ENCODE measurements around the gene HPCAL1. TPM values are rescaled to one million over a fixed set of nuclear protein-coding genes. Genes with fewer than 3 reads are reported as not detected.

Gene HPCAL1
- total RNA-seq, 1 experiment from 2014 or later, result 280 TPM

DNA sequence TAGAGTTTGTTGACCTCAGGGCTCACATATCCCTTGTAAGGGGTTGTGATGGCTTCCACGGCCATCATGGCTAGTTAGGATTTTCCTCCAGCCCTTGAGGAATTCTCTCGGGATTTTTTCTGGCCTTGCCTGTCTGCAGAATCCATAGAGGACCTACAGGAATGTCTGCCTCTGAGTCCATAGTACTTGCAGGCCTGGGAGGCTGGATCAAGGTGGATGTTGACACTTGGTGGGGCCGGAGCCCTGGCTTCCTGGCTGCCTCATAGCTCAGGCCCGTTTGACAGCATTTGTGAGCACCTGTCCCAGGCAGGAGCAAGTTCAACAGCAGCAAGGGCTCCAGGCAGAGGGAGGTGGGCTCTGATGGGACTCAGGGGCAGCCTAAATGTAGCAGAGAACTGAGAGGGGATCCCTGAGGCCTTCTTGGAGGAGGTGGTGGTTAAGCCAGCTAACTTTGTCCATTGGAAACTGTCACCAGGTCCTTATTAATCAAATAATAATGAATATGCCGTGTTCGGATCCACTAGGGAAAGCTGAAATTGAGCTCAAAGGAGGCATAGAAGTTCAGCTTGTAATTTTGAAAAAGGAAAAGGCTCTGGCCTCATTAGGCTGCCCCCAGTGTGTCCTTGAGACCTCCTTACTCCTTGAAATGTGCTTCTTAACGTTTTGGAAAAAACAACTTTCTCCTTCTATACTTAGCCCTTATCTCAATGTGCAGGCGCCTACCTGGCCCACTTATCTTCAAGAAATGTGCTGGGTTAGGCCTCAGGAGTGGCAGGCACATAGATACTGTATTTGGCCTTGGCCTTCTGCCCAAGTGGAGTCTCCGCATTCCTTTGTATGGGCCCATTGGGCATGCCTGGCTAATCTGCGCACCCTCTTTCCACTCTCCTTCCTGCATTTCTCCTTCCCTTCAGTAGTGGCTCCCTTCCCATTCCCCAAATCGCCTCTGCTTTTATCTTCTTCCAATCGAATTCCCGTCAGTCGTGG lies 66.9 kb downstream of the HPCAL1 start:
- no peak for DNase-seq (ENCODE audit: low read depth)

DNA sequence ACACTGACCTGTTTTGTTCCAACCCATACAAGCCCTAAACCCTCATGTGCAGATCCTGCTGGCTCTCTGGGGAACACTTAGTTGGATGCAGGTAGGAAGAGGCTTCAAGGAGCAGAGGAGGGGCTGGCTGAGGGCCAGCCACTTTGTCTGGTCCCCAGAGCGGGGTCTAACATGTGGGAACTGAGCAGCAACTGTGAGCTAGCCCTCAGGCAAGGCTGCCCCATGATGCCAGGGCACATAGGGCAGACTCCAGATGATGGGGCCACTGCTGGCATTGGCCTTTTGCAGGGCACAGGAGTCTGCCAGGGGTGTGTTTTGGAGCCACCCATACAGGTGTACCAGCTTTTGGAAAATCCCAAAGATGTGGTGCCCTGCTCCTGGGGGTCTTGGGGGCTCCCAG lies 67.7 kb downstream of the HPCAL1 start:
- DNase-seq (ENCODE audit: low read depth), result no peak

DNA sequence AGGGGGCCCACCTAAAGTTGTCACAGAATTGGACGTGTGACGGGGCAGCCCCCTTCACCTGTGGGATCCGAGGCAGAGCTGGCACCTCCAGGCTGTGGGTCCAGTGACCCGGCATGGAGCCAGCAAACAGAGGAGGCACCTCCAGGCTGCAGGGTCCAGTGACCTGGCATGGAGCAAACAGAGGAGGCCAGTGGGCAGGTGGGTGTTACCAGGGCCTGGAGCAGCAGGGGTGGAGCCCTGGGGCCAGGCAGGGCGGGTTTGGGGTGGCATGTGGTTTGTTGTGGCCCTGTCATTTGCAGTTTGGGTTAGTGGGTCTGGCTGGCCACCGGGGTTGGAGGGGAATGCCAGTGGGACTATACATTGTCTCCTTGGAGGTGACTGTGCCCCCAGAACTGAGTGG lies 68.2 kb downstream of the HPCAL1 start:
- no peak for DNase-seq (ENCODE audit: low read depth)

DNA sequence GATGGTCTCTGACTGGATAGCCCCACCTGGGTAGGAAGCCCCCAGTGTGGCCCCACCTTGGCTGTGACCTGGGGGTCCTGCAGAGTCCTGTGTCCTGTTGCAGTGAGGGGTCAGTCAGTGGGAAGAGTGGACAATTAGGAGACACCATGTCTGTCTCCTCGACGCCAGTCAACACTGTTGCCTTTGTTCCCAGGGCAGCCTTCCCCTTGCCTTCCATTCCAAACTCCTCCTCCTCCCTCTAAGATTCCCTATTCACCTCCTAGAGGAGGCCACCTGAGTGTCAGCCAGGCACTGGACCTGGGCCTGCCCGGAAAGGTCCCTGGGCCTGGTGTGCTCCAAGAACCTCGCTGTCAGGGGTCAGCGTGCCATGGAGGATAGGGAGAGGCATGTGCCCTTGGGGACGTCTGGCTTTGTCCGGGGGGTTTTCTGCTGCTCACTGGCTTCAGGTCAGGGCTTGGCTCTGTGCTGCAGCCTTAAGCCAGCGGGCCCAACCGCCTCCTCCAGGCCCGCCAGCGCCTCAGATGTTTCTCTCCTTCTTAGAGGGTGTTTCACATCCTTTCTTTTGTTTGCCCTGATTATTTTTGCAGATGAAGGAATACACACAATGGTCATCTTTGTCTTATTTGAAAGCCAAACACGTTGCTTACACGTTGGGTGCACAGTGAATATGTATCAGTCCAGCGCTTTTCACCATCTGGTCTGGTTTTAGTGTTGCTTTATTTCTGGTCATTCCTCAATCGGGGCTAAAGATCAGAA lies 68.9 kb downstream of the HPCAL1 start:
- no peak for DNase-seq (ENCODE audit: low read depth)

DNA sequence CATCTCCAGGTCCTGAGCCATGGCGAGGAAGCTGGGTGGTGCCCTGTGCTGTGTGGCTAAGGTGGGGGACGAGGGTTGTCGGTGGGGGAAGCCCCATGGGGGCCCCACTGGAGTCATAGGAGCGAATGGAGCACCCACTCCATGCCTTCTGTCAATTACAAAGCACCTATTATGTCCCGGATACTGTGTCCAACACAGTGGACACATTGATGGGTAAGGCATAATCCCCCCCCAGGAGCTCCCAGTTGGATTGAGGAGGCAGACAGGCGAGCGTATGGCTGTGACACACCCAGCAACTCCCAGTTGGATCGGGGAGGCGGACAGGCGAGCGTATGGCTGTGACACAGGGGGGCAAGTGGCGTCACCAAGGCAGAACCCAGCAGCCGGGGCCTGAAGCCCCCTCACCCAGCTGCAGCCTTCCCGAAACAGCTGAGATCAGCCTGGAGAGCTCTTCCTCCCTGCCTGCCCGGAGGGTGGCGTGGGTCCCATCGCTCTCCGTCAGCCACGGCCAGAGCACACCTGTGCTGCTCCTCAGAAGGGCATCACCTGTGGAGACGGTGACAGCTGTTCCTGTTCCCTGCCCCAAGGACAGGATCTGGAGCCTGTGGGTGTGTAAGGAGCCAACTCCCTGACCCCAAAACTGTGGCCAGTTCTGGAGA lies 69.6 kb downstream of the HPCAL1 start:
- no peak for DNase-seq (ENCODE audit: low read depth)

DNA sequence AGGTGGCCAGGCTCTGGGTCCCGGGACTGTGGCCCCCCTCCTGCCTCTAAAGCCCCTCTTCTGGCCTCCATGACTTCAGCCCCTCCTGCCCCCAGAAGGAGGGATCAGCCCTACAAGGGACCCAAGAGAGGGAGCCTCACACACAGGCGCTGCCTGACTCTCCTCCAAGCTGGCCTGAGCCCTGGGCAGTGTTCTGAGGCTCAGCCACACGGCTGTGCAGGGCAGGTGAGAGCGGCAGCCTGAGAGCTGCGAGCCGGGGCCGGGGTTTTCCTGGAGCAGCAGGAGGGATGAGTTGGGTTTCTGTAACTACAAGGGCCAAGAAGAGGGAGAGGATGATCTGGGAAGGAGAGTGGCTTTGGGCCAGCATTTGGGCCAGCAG lies 70.1 kb downstream of the HPCAL1 start:
- DNase-seq (ENCODE audit: low read depth), result no peak

DNA sequence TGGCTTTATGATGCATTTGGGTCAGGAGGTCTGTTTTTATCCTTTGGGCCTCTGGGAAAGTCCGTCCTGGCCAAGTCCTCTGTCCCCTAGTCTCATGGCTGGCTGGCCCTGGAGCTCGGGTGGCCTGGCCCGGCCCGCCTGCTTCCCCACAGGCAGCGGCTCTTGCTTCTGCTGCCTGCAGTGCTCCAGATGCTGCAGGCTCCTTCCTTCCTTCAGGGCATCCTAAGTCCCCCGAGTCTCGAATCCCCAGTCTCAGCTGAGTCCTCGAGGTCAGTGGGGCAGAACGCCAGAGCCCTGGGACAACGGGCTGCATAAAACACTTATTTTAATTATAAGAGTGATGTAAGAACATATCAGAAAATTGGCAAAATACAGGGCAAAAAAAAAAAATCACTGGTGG lies 71.2 kb downstream of the HPCAL1 start:
- no peak for DNase-seq (ENCODE audit: low read depth)

DNA sequence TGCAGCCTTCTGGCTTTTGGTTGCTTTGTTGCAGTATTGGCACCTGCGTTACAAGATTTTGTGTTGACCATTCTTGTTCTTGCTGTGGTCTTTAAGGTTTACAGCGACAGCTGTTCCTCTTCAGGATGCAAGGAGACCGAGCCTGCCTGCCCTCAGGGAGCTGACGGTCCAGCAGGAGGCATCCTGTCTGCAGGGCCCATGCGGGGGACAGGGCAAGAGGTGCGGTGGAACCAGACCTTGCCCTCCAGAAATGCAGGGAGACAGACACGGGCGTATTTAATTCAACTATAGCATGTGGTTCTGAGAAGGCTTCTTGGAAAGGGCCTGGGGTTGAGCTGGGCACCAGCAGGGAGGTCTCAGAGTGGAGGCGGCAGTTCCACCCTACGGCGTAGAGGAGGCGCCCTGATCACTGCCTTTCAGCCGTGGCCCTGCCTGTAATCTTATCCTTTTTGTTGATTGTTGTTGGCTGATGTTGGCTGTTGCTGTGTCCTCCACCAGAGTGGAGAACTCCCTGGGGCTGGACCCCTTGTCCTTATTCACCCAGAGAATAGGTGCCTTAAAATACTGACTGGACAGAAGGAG lies 71.7 kb downstream of the HPCAL1 start:
- no peak for DNase-seq (ENCODE audit: low read depth)

DNA sequence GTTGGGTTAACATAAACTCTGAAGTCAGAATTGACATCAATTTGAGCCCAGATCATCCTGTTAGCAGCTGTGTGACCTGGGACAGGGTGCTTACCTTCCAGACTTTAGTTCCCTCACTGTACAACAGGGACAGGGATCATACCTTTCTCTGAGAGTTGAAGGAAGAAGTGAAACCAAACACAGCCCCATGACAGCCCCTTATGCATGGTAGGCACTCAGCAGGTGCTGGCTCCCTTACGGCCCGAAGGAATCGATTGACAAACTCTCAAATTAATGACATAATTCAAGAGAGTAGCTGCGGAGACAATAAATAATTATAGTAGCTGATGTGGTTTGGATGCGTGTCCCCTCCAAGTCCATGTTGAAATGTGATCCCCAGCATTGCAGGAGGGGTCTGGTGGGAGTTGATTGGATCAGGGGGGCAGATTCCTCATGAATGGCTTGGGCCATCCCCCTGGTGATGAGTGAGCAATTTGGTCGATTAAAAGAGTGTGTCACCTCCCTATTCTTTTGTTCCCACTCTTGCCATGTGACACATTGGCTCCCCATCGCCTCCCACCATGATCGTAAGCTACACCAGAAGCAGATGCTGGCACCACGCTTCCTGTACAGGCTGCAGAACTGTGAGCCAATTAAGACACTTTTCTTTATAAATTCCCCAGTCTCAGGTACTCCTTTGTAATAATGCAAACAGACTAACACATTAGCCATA lies 73.0 kb downstream of the HPCAL1 start:
- DNase-seq (ENCODE audit: low read depth), result no peak

DNA sequence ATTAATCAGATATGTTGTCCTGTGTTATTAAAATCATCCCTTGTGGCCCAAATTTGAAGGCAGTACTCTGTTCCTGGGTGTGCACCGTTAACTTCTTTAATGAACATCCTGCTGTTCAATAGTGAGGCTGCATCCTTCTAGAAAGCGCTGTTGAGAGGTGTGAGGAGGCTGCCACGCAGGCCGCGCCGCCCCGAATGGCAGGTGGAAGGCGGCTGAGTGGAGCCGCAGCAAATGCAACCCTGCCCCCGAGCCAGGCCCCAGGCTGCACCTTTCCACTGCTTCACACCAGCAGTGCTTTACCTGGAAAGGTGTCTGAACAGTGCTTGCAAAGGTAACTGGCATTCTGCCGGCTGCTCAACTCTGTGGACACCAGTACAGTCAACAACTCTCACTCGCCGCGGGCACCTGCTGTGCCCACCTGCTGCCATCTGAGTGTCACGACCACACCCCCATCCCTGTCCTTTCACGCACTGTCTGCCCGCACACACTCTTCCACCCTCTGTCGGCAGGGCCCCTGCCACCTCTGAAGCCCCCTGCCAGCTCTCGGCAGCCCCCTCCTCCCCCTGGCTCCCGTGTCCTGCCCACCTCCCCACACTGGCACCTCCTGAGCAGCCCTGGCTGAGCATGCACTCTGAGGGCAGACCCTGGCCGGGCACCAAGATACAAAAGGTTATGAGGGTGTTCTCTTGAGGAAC lies 74.5 kb downstream of the HPCAL1 start:
- DNase-seq (ENCODE audit: low read depth), result no peak

DNA sequence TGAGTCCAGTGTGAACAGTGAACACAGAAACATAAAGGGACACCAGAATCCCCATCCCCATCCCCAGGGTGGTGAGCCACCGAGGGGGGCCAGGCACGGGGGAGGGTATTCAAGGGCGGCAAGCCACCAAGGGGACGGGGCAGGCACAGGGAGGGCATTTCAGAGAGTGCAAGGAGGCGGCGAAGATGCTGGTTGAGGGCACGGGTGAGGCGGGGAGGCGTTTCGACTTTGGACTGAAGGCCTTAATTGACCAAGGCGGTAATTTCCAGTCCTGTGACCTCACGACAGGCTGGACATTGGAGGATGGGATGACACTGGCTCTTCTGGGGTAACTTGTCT lies 75.0 kb downstream of the HPCAL1 start:
- DNase-seq (ENCODE audit: low read depth), result no peak

DNA sequence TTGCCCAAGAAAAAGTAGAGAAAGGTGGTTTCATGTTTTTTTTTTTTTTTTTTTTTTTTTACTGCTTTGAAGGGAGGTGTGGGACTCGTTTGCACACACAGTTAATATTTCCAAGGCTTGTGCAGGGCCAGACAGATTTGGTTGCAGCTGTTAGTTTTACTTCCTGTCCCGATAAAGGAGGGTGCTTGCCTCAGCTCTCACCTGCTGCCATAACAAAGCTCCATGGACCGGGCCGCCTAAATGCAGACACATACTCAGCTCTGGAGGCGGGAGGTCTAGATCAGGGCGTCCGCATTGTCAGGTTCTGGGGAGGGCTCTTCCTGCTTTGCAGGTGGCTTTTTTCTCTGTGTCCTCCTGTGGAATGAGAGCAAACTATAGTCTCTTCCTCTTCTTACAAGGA lies 75.5 kb downstream of the HPCAL1 start:
- no peak for DNase-seq (ENCODE audit: low read depth)

DNA sequence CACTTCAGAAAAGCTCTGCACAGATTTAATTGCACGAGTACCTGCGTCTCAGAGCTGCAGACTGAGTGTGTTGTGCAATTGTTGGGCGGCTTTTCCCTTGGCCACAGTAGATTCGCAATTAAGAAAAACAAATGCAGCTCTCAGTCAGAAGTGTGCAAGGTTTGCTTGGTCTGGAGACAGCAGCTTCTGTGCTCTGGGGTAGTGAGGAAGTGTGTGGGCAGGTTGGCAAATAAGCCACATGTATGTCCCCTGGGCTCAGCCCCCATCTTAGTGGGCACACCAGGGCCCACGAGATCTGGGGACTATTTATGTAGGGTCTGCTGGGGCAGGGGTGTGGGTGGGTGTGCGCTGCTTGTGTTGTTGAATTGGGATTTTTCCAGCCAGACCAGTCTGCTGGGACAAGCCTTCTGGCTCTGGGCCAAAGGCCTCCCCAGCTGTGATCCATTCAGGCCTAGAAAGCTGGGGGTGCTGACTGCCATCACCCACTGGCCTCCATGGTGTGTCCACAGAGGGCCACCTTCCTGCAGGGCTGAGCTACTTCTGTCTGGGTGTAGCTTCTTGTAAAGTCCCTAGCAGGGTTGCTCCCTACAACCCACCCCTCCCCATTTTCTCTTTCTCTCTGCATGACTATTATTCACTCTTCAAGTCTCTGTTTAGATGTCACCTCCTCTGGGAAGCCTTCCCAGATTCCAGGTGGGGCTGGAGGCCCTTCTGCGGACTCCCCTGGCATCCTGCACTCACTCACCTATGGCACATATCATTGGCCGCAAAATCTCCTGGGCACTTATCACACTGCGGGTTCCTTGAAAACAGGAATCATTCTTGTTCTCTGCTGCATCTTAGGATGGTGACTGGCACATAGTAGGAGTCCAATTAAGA lies 77.6 kb downstream of the HPCAL1 start:
- no peak for DNase-seq (ENCODE audit: low read depth)

DNA sequence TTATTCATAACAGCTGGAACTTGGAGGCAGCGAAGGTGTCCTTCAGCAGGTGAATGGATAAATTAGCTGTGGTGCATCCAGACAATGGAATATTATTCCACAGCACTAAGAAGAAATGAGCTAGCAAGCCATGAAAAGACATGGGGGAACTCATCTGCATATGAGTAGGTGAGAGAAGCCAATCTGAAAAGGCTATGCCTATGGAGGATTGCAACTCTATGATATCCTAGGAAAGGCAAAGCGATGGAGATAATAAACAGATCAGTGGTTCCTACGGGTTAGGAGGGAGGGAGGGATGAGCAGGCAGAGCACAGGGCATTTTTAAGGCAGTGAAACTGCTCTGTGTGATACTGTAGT lies 79.3 kb downstream of the HPCAL1 start:
- no peak for DNase-seq (ENCODE audit: low read depth)

DNA sequence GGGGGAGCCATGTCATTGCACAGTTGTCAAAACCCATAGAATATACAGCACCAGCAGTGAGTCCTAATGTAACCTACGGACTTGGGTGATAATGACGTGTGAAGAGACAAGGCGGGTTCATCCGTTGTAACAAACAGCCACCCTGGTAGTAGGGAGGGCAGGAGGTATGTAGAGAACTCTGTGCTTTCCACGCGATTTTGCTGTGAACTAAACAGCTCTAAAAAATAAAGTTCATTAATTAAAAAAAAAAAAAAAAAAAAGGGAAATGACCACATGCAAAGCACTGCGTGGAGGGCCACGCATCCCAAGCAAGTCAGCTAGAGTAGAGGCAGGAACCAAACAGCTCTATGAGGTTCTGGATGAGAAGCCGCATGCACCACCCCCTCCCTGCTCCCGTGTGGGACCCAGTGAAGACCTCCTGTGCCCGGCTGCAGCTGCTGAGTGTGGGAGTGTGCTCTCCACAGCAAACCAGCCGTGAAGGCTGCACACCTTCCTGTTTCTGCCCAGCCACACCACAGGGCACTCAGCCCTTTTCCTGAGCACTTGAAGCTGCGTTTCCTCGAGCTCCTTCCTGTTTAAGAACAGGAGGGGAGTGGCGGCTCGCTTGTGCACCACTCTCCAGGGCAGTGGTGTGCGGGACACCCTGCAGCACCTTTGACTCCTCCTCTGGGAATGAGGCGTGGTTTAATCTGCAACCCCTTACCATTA lies 79.8 kb downstream of the HPCAL1 start:
- no peak for DNase-seq (ENCODE audit: low read depth)

DNA sequence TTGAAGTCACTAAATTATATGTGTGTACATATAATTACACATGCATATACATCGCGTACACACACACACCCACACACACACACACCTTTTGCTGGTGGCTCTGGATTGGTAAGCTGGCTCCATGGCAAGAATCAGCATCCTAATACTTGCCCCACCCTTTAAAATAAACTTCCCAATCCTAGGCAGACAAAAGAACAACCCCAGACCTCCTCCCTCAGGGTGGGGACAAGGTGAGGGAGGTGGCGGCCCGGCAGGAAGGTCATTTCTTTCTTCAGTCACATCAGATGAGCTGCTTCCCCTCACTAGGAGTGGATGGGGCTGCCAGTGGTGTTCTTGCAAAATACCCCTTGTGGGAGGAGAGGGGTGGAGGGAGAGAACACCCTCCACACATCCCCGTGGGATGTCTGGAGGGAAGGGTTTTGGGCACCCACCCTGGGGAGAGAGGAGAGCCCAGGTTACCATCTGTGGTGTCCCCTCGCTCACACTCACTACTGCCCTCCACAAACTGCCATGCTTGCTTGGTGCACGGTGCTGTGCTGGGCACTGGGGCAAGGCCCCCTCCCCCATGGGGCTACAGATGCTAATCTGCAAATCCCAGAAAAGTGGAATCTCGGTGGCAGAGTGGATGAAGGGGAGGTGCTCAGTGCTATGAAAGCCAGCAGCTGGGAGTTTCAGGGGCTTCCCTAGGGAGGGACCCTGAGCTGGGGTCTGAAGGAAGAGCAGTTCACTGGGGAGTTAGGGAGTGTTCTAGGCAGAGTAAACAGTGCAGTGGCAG lies 81.4 kb downstream of the HPCAL1 start:
- DNase-seq (ENCODE audit: low read depth), result no peak

DNA sequence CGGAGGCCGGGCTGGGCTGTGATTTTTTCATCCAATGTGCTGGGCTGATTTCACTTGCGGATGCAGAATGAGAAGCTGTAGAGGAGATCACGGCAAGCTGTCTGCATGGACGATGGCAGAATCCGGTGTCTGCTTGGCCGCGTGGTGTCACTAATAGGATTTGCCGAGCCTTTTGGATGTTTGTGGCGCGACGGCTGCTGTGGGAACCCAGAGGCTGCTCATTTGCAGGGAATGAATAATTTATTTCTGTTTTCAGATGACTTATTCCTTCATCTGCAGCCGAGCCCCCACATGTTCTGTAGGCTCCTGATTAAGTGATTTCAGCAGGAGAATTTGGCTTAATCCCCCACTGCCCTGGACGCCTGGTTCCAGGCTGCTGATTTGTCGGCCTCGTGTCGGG lies 82.8 kb downstream of the HPCAL1 start:
- no peak for DNase-seq (ENCODE audit: low read depth)
